Ishikawa (cell line): ENCODE results near the gene FAM168A.

Experiments
- CEBPB ChIP-seq: IDR thresholded peaks from 2 replicates; pipeline ENCODE4 v1.6.1; 2012
- CREB1 ChIP-seq: IDR thresholded peaks from 2 replicates; pipeline ENCODE4 v1.6.1; 2012; ENCODE audit warnings: low read depth
- EGR1 ChIP-seq: IDR thresholded peaks from 2 replicates; pipeline ENCODE4 v1.6.1; 2012
- EP300 ChIP-seq: IDR thresholded peaks from 2 replicates; pipeline ENCODE4 v1.6.1; 2012; ENCODE audit warnings: borderline replicate concordance
- FOXM1 ChIP-seq: IDR thresholded peaks from 2 replicates; pipeline ENCODE4 v1.6.1; 2012; ENCODE audit warnings: low read depth, borderline replicate concordance
- NFIC ChIP-seq: IDR thresholded peaks from 2 replicates; pipeline ENCODE4 v1.6.1; 2012
- RAD21 ChIP-seq: IDR thresholded peaks from 2 replicates; pipeline ENCODE4 v1.6.1; 2012; ENCODE audit warnings: low read depth
- TAF1 ChIP-seq: IDR thresholded peaks from 2 replicates; pipeline ENCODE4 v1.6.1; 2012; ENCODE audit warnings: low read depth, mild to moderate bottlenecking
- TCF12 ChIP-seq: IDR thresholded peaks from 2 replicates; pipeline ENCODE4 v1.6.1; 2012; ENCODE audit warnings: low read depth
- TEAD4 ChIP-seq: IDR thresholded peaks from 2 replicates; pipeline ENCODE4 v1.6.1; 2012
- ZBTB7A ChIP-seq: IDR thresholded peaks from 2 replicates; pipeline ENCODE4 v1.6.1; 2012; ENCODE audit warnings: low read depth
- TF ChIP-seq, protein P1 (sequence below): IDR thresholded peaks from 2 replicates; pipeline ENCODE4 v1.6.1; 2012
- TF ChIP-seq, protein P2 (sequence below): IDR thresholded peaks from 2 replicates; pipeline ENCODE4 v1.6.1; 2012; ENCODE audit warnings: low read depth, mild to moderate bottlenecking
- TF ChIP-seq, protein P3 (sequence below): IDR thresholded peaks from 2 replicates; pipeline ENCODE4 v1.6.1; 2012

The FAM168A gene

DNA sequence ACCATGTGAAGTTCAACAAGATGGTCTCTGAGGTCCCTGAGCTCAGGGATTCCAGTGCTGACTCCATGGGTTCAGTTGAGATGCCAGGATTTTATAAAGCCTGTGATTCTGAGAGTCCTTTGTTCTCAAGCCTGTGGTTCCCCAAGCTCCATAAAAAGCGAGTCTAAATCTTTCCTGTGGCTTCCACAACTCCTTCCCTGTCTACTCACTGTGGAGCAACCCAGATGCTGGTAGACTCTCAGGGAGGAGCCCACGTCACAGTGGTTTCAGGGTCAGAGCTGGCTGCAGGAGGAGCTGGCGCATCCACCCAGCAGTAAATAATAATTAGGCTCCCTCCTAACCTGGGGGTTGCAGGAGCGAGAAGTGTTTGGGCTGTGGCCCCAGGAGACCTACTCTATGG is 223.8 kb downstream of the FAM168A start:
- TF ChIP-seq, protein P1, sequence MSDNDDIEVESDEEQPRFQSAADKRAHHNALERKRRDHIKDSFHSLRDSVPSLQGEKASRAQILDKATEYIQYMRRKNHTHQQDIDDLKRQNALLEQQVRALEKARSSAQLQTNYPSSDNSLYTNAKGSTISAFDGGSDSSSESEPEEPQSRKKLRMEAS: no peak
- TF ChIP-seq TEAD4 (no peak), RAD21 (no peak), NFIC (no peak), EP300 (no peak), CREB1 (no peak), TCF12 (no peak), TAF1 (no peak), CEBPB (no peak), FOXM1 (no peak), ZBTB7A (no peak)
- TF ChIP-seq, protein P2, sequence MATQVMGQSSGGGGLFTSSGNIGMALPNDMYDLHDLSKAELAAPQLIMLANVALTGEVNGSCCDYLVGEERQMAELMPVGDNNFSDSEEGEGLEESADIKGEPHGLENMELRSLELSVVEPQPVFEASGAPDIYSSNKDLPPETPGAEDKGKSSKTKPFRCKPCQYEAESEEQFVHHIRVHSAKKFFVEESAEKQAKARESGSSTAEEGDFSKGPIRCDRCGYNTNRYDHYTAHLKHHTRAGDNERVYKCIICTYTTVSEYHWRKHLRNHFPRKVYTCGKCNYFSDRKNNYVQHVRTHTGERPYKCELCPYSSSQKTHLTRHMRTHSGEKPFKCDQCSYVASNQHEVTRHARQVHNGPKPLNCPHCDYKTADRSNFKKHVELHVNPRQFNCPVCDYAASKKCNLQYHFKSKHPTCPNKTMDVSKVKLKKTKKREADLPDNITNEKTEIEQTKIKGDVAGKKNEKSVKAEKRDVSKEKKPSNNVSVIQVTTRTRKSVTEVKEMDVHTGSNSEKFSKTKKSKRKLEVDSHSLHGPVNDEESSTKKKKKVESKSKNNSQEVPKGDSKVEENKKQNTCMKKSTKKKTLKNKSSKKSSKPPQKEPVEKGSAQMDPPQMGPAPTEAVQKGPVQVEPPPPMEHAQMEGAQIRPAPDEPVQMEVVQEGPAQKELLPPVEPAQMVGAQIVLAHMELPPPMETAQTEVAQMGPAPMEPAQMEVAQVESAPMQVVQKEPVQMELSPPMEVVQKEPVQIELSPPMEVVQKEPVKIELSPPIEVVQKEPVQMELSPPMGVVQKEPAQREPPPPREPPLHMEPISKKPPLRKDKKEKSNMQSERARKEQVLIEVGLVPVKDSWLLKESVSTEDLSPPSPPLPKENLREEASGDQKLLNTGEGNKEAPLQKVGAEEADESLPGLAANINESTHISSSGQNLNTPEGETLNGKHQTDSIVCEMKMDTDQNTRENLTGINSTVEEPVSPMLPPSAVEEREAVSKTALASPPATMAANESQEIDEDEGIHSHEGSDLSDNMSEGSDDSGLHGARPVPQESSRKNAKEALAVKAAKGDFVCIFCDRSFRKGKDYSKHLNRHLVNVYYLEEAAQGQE: no peak

- TF ChIP-seq TCF12 (no peak), ZBTB7A (no peak), TEAD4 (no peak), EGR1 (no peak), TAF1 (no peak), CREB1 (no peak)
- TF ChIP-seq, protein P3, sequence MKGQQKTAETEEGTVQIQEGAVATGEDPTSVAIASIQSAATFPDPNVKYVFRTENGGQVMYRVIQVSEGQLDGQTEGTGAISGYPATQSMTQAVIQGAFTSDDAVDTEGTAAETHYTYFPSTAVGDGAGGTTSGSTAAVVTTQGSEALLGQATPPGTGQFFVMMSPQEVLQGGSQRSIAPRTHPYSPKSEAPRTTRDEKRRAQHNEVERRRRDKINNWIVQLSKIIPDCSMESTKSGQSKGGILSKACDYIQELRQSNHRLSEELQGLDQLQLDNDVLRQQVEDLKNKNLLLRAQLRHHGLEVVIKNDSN: no peak
Observed at GRCh38 chr11:73372375-73372993, 225.4 kb downstream of the FAM168A start.

DNA sequence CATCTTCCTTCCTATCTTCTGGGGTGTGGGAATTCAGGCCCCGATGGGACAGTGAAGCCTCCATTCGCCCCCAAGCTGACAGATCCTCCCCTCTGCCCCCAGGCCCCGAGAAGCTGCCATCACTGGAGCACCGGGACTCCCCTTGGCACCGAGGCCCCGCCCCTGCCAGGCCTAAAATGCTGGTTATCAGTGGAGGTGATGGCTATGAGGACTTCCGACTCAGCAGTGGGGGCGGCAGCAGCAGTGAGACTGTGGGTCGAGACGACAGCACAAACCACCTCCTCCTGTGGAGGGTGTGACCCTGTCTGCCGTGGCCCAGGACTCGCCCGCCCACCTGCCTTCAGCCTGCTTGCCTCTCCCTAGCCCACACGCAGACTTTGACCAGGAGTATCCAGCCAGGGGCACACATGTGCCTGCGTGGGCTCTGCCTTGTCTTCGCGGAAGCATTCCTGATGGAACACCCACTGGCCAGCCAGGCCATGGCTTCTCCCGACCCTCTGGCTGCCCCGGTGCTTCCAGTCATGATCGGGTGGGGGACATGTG is 230.4 kb downstream of the FAM168A start:
- TF ChIP-seq TCF12 (no peak), CEBPB (no peak)
- TF ChIP-seq, protein P3: no peak
- TF ChIP-seq, protein P2: no peak
- TF ChIP-seq, protein P1: no peak

GRCh38 chr11:73366953-73367352 is 231.0 kb downstream of the FAM168A start:
- no peak for TF ChIP-seq FOXM1
- TF ChIP-seq, protein P1: no peak
- TF ChIP-seq CREB1: no peak
- TF ChIP-seq EP300: no peak
- no peak for TF ChIP-seq TCF12
- TF ChIP-seq RAD21: no peak
- no peak for TF ChIP-seq CEBPB
- TF ChIP-seq, protein P3: no peak
- no peak for TF ChIP-seq TAF1
- TF ChIP-seq, protein P2: no peak
